Neural crest cell (in vitro differentiated cells): ENCODE results near the gene POLR3A. TPM values are rescaled to one million over a fixed set of nuclear protein-coding genes. Genes with fewer than 3 reads are reported as not detected.

Source experiments
- DNase-seq: peaks from one replicate; pipeline ENCODE4 v3.0.0; 2021; ENCODE audit warnings: low read depth, mixed read lengths, low spot score
- H3K27ac Mint-ChIP-seq: one replicate; pipeline ENCODE4 v1.8.0; 2021; ENCODE audit warnings: mild to moderate bottlenecking, mixed read lengths; ENCODE audit not compliant: unreplicated experiment
- H3K27me3 Mint-ChIP-seq: 2 replicates; pipeline ENCODE4 v1.8.0; 2021; ENCODE audit warnings: low read depth, mild to moderate bottlenecking, mixed read lengths
- H3K36me3 Mint-ChIP-seq: 2 replicates; pipeline ENCODE4 v1.8.0; 2021; ENCODE audit warnings: low read depth, mild to moderate bottlenecking, mixed read lengths
- H3K4me1 Mint-ChIP-seq: 2 replicates; pipeline ENCODE4 v1.8.0; 2021; ENCODE audit warnings: mixed read lengths
- H3K4me3 Mint-ChIP-seq: one replicate; pipeline ENCODE4 v1.8.0; 2021; ENCODE audit warnings: mild to moderate bottlenecking, mixed read lengths
- H3K9me3 Mint-ChIP-seq: 2 replicates; pipeline ENCODE4 v1.8.0; 2021; ENCODE audit warnings: mixed read lengths
- CTCF ChIP-seq: fragments of 200-600 bp; sonication (generic); conservative IDR thresholded peaks from 2 replicates; pipeline ENCODE4 v1.5.0; 2021; ENCODE audit warnings: antibody characterized with exemption, mild to moderate bottlenecking
- total RNA-seq: library from RNA; stranded (reverse); gene quantifications from 2 replicates; pipeline ENCODE4 v1.2.1, GENCODE V29; 2021

Gene POLR3A
- total RNA-seq, 1 donor from 2014 or later = 28.9 TPM

DNA sequence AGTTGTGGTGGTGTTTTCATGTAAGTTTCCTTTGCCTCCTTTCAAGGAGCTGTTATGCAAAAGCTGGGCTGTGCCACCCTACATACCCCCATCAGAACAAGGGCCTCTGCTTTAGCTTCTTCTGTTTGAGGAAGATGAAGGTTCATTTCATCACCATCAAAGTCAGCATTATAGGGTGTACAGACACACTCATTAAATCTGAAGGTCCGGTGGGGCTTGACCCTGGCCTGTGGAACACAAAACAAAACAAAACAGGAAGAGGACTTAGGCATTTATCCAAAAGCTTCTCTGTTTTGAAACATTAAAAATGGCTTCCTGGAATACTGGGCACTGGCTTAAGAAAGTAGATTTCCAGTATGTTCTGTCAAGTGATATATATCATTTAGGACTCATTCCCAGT, 15.8 kb downstream of the POLR3A start:
- Mint-ChIP-seq H3K36me3 (peaks cover 10% of the 10 kb centered on the region), H3K27me3 (no peaks in the 10 kb centered on the region), H3K4me1 (no peaks in the 10 kb centered on the region)

DNA sequence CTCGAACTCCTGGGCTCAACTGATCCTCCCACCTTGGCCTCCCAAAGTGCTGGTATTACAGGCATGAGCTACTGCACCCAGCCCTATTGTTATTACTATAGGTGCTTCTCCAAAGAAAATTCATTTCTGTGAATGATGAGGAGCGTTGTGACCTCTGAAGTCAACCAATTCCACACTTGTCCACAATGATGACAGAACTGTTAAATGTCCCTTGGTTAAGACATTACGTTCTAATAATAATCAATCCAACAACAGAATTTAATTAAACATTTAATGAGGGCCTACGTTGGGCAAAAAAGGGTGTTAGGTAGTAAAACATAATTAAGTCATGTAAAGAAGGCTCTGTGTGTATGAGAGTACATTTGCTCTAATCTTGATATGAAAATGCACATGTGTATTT, 18.2 kb downstream of the POLR3A start:
- DNase-seq = no peak
- Mint-ChIP-seq H3K9me3 (no peaks in the 10 kb centered on the region), H3K4me1 (no peaks in the 10 kb centered on the region), H3K27ac (no peak overlapping the region), H3K36me3 (peaks cover 13% of the 10 kb centered on the region), H3K4me3 (no peak overlapping the region), H3K27me3 (no peaks in the 10 kb centered on the region)
- TF ChIP-seq CTCF = no peak

More for the DNA sequence above, 15.8 kb downstream of the POLR3A start:
- no peak overlapping the region for H3K4me3 Mint-ChIP-seq
- no peak overlapping the region for H3K27ac Mint-ChIP-seq
- TF ChIP-seq CTCF = no peak
- H3K9me3 Mint-ChIP-seq = no peaks in the 10 kb centered on the region
- no peak for DNase-seq

GRCh38 chr10:78010278-78010677, 19.0 kb downstream of the POLR3A start:
- Mint-ChIP-seq H3K27me3 (no peaks in the 10 kb centered on the region), H3K27ac (no peak overlapping the region), H3K4me3 (no peak overlapping the region), H3K36me3 (peaks cover 13% of the 10 kb centered on the region), H3K4me1 (no peaks in the 10 kb centered on the region), H3K9me3 (no peaks in the 10 kb centered on the region)
- no peak for TF ChIP-seq CTCF
- no peak for DNase-seq

GRCh38 chr10:78009662-78010061, 19.7 kb downstream of the POLR3A start:
- Mint-ChIP-seq H3K4me3 (no peak overlapping the region), H3K9me3 (no peaks in the 10 kb centered on the region), H3K4me1 (no peaks in the 10 kb centered on the region), H3K27ac (no peak overlapping the region), H3K27me3 (no peaks in the 10 kb centered on the region), H3K36me3 (peaks cover 11% of the 10 kb centered on the region)
- TF ChIP-seq CTCF = no peak
- no peak for DNase-seq

DNA sequence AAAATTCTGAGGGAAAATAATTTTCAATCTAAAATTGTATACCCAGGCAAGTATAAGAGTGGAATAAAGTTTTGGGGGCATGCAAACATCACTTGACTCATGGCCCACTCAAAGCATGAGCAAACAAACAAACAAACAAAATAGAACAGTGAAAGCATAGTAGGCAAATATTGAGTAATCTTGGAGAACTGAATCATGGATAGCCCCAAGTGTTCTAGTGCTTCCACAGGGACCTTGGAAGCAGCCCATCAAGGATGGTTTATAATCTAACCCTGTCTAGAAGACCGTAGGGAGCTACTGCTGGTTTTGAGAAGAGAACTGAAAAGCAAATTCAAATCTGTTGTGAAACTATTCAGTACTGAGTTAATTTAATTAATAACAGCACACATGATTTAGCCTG, 22.1 kb downstream of the POLR3A start:
- no peaks in the 10 kb centered on the region for H3K4me1 Mint-ChIP-seq
- DNase-seq = no peak
- H3K27me3 Mint-ChIP-seq = no peaks in the 10 kb centered on the region
- H3K4me3 Mint-ChIP-seq = no peak overlapping the region
- H3K36me3 Mint-ChIP-seq = peaks cover 17% of the 10 kb centered on the region
- TF ChIP-seq CTCF = no peak
- no peaks in the 10 kb centered on the region for H3K9me3 Mint-ChIP-seq
- no peak overlapping the region for H3K27ac Mint-ChIP-seq
